Effector memory CD4-positive, alpha-beta T cell (primary cell): ENCODE data around the gene RBP3.

Source experiments
- DNase-seq, 3 donors: peaks; one replicate each; pipeline ENCODE4 v3.0.0-alpha.2; 2020
- H3K27ac ChIP-seq: 2 replicates; pipeline ENCODE4 v1.7.0; 2013; ENCODE audit warnings: mild to moderate bottlenecking, low read length, moderate library complexity; ENCODE audit not compliant: insufficient read depth, poor library complexity, severe bottlenecking
- H3K27me3 ChIP-seq: replicated peaks from 2 replicates; pipeline ENCODE4 v1.7.0; 2013; ENCODE audit warnings: mild to moderate bottlenecking, low read length; ENCODE audit not compliant: insufficient read depth, control insufficient read depth, poor library complexity, severe bottlenecking
- H3K36me3 ChIP-seq: 2 replicates; pipeline ENCODE4 v1.7.0; 2013; ENCODE audit warnings: mild to moderate bottlenecking, low read length, moderate library complexity; ENCODE audit not compliant: control insufficient read depth, insufficient read depth
- H3K4me1 ChIP-seq: 2 replicates; pipeline ENCODE4 v1.7.0; 2013; ENCODE audit warnings: low read length, mild to moderate bottlenecking; ENCODE audit not compliant: control insufficient read depth, insufficient read depth, poor library complexity, severe bottlenecking
- H3K4me3 ChIP-seq: 2 replicates; pipeline ENCODE4 v1.7.0; 2013; ENCODE audit warnings: low read length, low read depth, mild to moderate bottlenecking; ENCODE audit not compliant: insufficient read depth, poor library complexity, severe bottlenecking
- H3K9me3 ChIP-seq: 2 replicates; pipeline ENCODE4 v1.7.0; 2013; ENCODE audit warnings: mild to moderate bottlenecking, low read length, moderate library complexity; ENCODE audit not compliant: control insufficient read depth

Gene RBP3

DNA sequence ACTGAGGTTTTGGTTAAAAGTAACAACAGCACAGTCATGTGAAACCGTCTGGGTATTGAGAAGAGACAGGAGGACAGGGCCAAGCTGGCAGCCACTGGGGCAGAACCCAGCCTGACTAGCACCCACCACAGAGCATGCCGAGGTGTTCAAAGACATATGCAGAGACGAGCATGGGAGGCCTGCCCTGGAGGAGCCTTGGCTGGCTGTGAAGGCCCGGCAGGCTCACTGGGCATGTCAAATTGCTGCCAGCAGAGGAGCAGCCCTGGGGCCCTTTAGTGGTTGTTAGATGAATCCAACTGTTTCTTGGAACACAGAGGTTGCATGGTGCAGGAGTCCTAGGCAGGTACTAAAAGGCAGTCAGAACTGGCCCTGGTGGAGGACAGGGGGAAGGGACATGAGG is 30.9 kb upstream of the RBP3 start:
- Histone ChIP-seq H3K36me3 (no peaks in the 10 kb centered on the region), H3K27ac (no peak overlapping the region), H3K4me1 (no peaks in the 10 kb centered on the region), H3K4me3 (no peak overlapping the region), H3K27me3 (no peaks in the 10 kb centered on the region), H3K9me3 (no peaks in the 10 kb centered on the region)
- no peak for DNase-seq

GRCh38 chr10:47318706-47319105 is 29.5 kb upstream of the RBP3 start:
- H3K9me3 ChIP-seq: no peaks in the 10 kb centered on the region
- no peak for DNase-seq
- H3K4me1 ChIP-seq: no peaks in the 10 kb centered on the region
- no peaks in the 10 kb centered on the region for H3K27me3 ChIP-seq
- H3K4me3 ChIP-seq: no peak overlapping the region
- H3K27ac ChIP-seq: no peak overlapping the region
- no peaks in the 10 kb centered on the region for H3K36me3 ChIP-seq

GRCh38 chr10:47319784-47320183 is 28.4 kb upstream of the RBP3 start:
- no peaks in the 10 kb centered on the region for H3K9me3 ChIP-seq
- H3K4me3 ChIP-seq: no peak overlapping the region
- H3K27ac ChIP-seq: no peak overlapping the region
- no peaks in the 10 kb centered on the region for H3K27me3 ChIP-seq
- no peak for DNase-seq
- no peaks in the 10 kb centered on the region for H3K4me1 ChIP-seq
- no peaks in the 10 kb centered on the region for H3K36me3 ChIP-seq

- Histone ChIP-seq H3K27me3 (no peaks in the 10 kb centered on the region), H3K4me1 (no peaks in the 10 kb centered on the region), H3K27ac (no peak overlapping the region), H3K36me3 (no peaks in the 10 kb centered on the region), H3K9me3 (no peaks in the 10 kb centered on the region), H3K4me3 (no peak overlapping the region)
- no peak for DNase-seq
These were observed 27.4 kb upstream of the RBP3 start for GRCh38 chr10:47320812-47321211.

- Histone ChIP-seq H3K4me3 (no peak overlapping the region), H3K27me3 (no peaks in the 10 kb centered on the region), H3K27ac (no peak overlapping the region), H3K4me1 (no peaks in the 10 kb centered on the region), H3K36me3 (no peaks in the 10 kb centered on the region), H3K9me3 (no peaks in the 10 kb centered on the region)
- no peak for DNase-seq
These were observed 26.5 kb upstream of the RBP3 start for GRCh38 chr10:47321521-47322195.

GRCh38 chr10:47322300-47323061 is 25.7 kb upstream of the RBP3 start, which contains the start of gene GDF2:
Gene GDF2 (plus strand): TSS chr10:47322454. CDS start chr10:47322669, 215 bp downstream.
- no peak within 1 kb of the TSS for H3K4me3 ChIP-seq
- no peak within 1 kb of the TSS for H3K27ac ChIP-seq
- H3K4me1 ChIP-seq: no peaks in the 10 kb centered on the region
- H3K9me3 ChIP-seq: no peaks in the 10 kb centered on the region
- no peaks in the 10 kb centered on the region for H3K36me3 ChIP-seq
- H3K27me3 ChIP-seq: no peaks in the 10 kb centered on the region
- no peak for DNase-seq

DNA sequence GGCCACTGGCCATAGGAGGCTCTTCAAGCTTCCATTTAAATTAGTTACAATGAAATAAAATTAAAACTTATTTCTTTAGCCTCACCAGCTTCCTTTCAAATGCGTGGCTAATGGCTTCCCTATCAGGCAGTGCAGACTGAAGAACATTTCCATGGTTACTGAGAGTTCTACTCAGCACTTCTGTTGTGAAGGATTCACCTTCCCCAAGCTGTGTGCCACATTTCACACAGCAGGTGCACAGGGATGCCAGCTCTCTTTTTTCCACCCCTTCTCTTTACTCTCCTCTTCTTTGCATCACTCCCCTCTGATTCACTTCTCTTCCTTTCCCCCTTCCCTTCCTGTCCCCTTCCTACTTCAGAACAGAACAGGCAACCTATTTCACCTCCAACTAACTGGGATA is 25.1 kb upstream of the RBP3 start:
- Histone ChIP-seq H3K27ac (no peak overlapping the region), H3K27me3 (no peaks in the 10 kb centered on the region), H3K4me3 (no peak overlapping the region), H3K36me3 (no peaks in the 10 kb centered on the region), H3K9me3 (no peaks in the 10 kb centered on the region), H3K4me1 (no peaks in the 10 kb centered on the region)
- no peak for DNase-seq

- DNase-seq: no peak
- H3K9me3 ChIP-seq: no peaks in the 10 kb centered on the region
- no peak overlapping the region for H3K4me3 ChIP-seq
- H3K27ac ChIP-seq: no peak overlapping the region
- no peaks in the 10 kb centered on the region for H3K27me3 ChIP-seq
- H3K4me1 ChIP-seq: no peaks in the 10 kb centered on the region
- no peaks in the 10 kb centered on the region for H3K36me3 ChIP-seq
These were observed 24.4 kb upstream of the RBP3 start for GRCh38 chr10:47323636-47324296.

DNA sequence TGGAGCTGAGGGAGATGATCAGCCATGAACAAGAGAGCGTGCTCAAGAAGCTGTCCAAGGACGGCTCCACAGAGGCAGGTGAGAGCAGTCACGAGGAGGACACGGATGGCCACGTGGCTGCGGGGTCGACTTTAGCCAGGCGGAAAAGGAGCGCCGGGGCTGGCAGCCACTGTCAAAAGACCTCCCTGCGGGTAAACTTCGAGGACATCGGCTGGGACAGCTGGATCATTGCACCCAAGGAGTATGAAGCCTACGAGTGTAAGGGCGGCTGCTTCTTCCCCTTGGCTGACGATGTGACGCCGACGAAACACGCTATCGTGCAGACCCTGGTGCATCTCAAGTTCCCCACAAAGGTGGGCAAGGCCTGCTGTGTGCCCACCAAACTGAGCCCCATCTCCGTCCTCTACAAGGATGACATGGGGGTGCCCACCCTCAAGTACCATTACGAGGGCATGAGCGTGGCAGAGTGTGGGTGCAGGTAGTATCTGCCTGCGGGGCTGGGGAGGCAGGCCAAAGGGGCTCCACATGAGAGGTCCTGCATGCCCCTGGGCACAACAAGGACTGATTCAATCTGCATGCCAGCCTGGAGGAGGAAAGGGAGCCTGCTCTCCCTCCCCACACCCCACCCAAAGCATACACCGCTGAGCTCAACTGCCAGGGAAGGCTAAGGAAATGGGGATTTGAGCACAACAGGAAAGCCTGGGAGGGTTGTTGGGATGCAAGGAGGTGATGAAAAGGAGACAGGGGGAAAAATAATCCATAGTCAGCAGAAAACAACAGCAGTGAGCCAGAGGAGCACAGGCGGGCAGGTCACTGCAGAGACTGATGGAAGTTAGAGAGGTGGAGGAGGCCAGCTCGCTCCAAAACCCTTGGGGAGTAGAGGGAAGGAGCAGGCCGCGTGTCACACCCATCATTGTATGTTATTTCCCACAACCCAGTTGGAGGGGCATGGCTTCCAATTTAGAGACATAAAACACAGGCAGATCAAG is 22.6 kb upstream of the RBP3 start:
- DNase-seq: no peak
- Histone ChIP-seq H3K4me1 (no peaks in the 10 kb centered on the region), H3K27ac (no peak overlapping the region), H3K36me3 (no peaks in the 10 kb centered on the region), H3K27me3 (no peaks in the 10 kb centered on the region), H3K9me3 (no peaks in the 10 kb centered on the region), H3K4me3 (no peak overlapping the region)
